Fibroblast of the aortic adventitia (primary cell): ENCODE measurements around the gene CD40LG. TPM values are rescaled to one million over a fixed set of nuclear protein-coding genes. Genes with fewer than 3 reads are reported as not detected.

Experiments used
- DNase-seq: peaks from one replicate; pipeline ENCODE4 v3.0.0-alpha.2; 2010; ENCODE audit warnings: low read depth
- H3K4me3 ChIP-seq: 2 replicates; pipeline ENCODE4 v1.5.1; 2011; ENCODE audit warnings: low read depth, mild to moderate bottlenecking, control low read depth, low read length, moderate library complexity
- total RNA-seq: library from RNA; depleted of rRNA; stranded (reverse); fragments of >200 nt; gene quantifications from 2 replicates; pipeline ENCODE4 v1.2.3, GENCODE V29; 2012; ENCODE audit warnings: low replicate concordance
- TF ChIP-seq, protein P1 (sequence below): IDR thresholded peaks from 2 replicates; pipeline ENCODE4 v1.5.1; 2011; ENCODE audit warnings: mild to moderate bottlenecking, low read length, control low read depth, inconsistent platforms; ENCODE audit not compliant: insufficient read depth

The CD40LG gene
- total RNA-seq, 1 donor, result not detected

DNA sequence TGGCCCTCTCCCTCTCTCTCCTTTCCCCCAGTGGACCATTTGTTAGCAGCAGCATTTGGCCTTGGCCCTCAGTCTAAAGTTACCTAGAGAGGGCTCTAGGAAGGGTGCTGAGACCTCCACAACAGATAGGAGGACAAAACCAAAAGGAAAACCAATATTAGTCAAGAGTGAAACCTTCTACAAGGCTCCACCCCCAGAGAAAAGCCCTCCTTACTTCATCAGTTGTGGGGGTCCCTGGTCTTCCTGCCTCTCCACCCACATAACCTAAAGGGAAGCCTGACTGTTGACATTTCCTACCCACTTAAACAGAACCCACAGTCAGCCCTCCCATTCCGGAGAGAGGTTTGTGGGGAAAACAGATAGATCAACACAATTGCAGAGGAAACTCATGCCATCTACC, 4.7 kb upstream of the CD40LG start:
- TF ChIP-seq, protein P1, sequence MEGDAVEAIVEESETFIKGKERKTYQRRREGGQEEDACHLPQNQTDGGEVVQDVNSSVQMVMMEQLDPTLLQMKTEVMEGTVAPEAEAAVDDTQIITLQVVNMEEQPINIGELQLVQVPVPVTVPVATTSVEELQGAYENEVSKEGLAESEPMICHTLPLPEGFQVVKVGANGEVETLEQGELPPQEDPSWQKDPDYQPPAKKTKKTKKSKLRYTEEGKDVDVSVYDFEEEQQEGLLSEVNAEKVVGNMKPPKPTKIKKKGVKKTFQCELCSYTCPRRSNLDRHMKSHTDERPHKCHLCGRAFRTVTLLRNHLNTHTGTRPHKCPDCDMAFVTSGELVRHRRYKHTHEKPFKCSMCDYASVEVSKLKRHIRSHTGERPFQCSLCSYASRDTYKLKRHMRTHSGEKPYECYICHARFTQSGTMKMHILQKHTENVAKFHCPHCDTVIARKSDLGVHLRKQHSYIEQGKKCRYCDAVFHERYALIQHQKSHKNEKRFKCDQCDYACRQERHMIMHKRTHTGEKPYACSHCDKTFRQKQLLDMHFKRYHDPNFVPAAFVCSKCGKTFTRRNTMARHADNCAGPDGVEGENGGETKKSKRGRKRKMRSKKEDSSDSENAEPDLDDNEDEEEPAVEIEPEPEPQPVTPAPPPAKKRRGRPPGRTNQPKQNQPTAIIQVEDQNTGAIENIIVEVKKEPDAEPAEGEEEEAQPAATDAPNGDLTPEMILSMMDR, result no peak
- no peak overlapping the region for H3K4me3 ChIP-seq
- no peak for DNase-seq

DNA sequence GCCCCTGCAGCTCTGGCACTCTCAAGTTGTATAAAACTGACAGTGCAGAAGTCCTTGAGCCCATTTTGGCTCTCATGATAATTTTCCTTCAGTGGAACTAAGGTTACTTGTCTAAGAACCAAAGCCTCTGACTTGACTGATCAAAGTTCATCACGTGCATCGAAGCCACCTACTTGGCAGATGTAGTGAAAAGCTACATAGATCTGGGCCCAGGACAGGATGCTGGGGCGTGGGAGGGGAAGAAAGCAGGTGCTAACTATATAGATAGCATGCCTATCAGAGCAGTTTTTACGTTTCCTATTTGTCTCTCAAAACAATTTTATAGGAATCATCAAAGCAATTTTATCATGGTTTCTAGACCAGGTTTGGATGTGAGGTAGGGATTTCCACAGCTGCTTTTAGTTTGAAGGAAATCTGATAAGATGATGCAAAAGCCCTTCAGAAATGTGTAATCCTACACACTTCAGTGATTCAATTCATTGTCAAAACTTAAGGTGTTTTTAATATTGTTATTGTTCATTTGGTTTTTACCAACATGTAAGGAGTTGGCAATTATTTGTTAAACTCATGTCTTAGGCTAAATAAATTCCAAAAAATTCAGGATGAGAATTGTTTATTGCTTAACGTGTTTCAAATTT, 1.2 kb upstream of the CD40LG start:
- no peak overlapping the region for H3K4me3 ChIP-seq
- no peak for DNase-seq
- TF ChIP-seq, protein P1, result no peak

DNA sequence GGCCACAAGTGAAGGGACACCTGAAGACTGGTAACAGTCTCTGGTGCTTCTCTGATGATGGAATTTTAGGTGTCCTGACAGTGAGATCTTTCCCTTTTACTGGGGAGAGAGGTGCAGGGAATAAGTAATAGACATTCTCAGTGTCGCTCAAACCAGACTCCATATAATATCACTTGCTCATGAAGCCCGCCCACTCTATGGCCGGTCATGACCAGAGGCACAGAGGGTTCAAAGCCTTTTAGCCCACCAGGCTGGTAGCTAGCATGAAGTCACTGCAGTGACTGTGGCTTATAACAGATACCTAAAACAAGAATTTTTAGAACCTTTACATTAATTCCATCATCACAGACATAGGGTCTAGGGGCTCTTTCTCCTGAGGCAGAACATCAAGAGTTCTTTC, 2.9 kb downstream of the CD40LG start:
- no peak for DNase-seq
- H3K4me3 ChIP-seq, result no peak overlapping the region
- TF ChIP-seq, protein P1, result no peak

DNA sequence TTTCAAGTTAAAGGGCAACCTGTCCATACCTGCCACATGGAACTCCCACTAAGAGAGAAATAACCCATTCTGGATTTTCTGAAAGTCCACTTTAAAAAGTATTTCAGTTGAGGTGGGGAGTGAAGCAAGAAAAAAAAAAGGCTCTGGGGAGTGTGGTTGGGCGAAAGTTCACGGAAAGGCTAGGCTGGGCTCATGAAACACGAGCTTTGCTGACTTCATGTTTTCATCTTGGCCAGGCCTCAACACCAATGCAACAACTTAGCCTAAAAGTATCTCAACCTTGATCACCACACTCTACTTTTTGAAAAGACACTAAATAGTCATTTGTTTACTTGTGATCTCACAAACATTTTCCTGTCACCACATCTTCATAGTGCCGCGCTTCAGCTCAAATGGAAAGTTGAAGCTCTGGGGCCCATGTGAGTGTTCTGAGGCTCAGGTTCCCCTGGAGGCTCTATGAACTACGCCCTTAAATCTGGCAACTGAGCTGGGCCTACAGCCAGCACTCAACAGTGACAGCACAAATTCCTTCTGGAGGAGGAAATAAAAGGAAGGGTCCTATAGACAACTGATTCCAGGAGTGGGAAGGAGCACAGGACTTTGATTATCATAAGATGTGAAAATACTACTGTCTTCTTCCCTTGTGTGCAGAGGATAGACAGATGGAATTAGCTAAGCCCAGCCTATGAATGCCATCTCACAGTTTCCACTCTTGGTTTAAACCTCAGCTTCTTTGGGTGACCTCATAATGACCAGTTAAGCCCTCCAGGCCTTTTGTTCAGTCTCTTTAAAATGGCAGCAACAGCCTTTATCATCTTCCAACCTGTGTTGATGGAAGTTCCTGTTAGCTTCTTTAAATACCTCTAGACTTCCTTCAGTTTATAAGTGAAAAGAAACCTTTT, 5.1 kb downstream of the CD40LG start:
- TF ChIP-seq, protein P1, result no peak
- DNase-seq, result peak; percentile 38

DNA sequence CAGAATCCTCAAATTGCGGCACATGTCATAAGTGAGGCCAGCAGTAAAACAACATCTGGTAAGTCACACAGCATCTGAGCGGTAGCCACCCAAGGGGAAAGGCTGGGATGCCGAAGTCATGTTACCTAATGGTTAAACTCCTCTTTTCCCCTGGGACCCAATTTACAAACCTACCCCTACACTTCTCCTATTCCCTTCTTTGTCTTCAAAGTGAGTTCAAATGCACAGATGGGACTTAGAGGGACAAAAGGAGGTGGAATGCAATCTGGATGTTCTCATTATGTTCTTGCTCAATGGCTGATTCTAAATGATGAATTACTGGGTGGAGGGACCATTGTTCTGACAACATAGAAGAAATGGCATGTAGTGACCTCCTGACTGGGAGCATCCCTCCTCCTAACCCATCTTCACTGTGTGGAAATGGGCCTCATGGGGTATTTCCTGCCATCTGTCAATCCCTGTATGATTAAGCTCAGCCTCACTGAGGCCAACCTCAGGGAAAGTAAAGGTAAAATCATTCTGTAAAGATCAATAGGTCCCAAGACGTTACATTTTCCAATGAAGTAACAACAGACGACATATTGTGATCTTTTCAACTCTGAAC, 8.5 kb downstream of the CD40LG start:
- DNase-seq, result no peak
- TF ChIP-seq, protein P1, result no peak
- no peak overlapping the region for H3K4me3 ChIP-seq

More for the DNA sequence above, 5.1 kb downstream of the CD40LG start:
- H3K4me3 ChIP-seq, result no peak overlapping the region

DNA sequence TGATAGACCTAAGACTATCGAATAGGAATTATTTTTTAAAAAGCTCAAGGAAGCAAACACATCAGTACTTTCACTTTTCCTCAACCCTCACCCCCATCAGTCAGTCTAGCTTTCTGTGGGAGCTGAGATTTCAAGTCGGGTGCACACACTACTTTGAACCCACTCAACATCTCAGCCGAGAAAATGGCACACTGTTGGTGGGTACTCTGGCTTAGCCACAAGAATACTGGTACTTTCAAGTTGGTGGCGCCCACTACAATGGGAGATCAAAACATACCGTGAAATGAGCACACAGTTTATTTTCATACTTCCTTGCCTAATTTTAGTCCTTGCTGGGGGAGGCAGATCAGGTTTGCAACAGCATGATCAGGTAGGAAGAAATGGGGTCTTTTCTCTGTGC, 10.2 kb downstream of the CD40LG start:
- no peak for DNase-seq
- H3K4me3 ChIP-seq, result no peak overlapping the region
- TF ChIP-seq, protein P1, result no peak
